COR-L47 (cell line): ENCODE measurements around the gene FEZF2.
A peak's percentile ranks its signal among the peaks of the same experiment; 100 is the strongest.

Source experiments
- DNase-seq: peaks from one replicate; lab custom pipeline; 2025; lab: John Stamatoyannopoulos, UW

FEZF2 gene

GRCh38 chr3:62373215-62373614 lies at the start of gene FEZF2:
TSS of gene FEZF2 (minus strand) at chr3:62373550. CDS start at chr3:62372868, 682 bp downstream.
- DNase-seq, result no peak

GRCh38 chr3:62421207-62421606 lies 47.9 kb upstream of the FEZF2 start:
- DNase-seq, result no peak

- no peak for DNase-seq
These were observed 42.8 kb upstream of the FEZF2 start for GRCh38 chr3:62416144-62416543.

DNA sequence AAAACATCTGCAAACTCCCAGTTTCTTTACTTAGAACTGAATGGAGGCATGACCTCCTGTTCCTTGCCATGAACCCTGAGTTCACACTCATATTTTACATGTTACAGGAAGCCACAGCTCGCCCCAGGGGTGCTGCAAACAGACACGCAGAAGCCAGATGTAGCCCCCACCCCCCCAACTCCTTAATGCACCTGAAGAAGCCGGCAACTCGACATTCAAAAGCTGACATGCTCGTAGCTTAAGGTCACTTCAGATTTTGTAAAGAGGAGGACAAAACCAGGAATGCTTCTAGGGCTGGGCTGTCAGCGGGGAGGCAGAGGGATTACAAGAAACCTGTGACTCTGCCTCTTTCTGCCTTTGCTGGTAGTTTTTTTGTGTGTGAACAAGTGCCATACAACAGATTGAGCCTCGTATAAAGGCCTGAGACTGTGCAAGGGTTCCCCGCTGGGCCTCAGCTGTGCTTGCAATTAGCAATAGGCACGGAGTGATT lies 42.0 kb upstream of the FEZF2 start:
- peak; percentile 24 for DNase-seq

- DNase-seq, result no peak
These were observed 41.4 kb upstream of the FEZF2 start for GRCh38 chr3:62414786-62415185.

- no peak for DNase-seq
These were observed 40.3 kb upstream of the FEZF2 start for GRCh38 chr3:62413687-62414086.

GRCh38 chr3:62406945-62407344 lies 33.6 kb upstream of the FEZF2 start:
- DNase-seq, result no peak

DNA sequence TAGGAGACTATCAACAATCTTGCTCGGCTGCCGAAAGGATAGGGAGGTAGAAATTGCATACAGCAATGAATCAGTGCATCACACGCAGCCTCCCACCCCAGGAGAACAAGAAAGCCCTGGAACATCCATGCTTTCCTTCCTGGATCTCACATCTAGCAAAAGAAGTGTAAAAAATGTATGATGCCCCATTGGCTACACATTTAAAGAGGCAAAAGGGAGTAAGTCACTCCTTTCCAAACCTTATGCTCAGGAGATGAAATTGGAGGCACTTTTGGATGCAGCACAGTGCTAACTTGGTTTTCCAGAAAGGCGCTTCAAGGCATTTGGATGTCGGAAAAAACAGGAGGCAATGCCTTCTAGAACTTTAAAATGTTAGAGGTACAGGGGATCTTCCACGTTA lies 32.2 kb upstream of the FEZF2 start:
- DNase-seq, result no peak

- no peak for DNase-seq
These were observed 31.8 kb upstream of the FEZF2 start for GRCh38 chr3:62405135-62405534.

DNA sequence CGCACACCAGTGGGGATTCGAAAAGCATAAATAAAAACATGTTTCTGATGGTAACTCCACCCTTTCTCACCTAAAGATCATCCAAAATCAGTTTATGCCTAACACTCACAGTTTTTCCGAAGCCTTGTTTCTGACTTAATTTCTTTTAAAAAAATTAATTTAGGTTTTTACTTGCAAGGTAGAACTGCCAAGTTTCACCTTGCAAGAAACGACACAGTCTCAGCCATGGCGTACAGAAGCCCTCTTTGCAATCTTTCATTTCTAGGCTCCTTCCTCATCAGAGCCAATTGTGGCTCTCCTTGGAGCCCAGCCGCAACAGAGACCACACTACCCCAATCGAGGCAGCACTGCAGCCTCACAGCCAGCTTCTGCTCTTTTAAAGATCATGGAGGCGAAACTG lies 31.0 kb upstream of the FEZF2 start:
- no peak for DNase-seq

DNA sequence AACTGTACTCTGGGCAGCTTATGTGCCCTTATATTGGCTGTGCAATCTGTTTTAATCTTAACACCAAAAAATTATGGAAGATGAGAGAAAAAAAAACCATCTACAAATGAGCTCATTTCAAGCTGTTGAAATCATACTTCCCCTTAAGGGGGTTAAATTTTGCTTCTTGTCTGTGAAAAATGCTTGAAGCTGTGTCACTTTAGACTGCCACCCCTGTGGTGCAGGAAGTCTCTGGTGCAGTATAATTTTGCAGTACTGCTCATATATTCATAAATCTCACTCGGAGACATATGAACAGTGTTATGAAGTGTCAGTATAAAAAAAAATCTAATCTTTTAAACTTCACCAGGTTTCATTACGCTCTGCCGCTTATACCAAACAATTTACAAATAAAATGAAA lies 30.4 kb upstream of the FEZF2 start:
- DNase-seq, result no peak

DNA sequence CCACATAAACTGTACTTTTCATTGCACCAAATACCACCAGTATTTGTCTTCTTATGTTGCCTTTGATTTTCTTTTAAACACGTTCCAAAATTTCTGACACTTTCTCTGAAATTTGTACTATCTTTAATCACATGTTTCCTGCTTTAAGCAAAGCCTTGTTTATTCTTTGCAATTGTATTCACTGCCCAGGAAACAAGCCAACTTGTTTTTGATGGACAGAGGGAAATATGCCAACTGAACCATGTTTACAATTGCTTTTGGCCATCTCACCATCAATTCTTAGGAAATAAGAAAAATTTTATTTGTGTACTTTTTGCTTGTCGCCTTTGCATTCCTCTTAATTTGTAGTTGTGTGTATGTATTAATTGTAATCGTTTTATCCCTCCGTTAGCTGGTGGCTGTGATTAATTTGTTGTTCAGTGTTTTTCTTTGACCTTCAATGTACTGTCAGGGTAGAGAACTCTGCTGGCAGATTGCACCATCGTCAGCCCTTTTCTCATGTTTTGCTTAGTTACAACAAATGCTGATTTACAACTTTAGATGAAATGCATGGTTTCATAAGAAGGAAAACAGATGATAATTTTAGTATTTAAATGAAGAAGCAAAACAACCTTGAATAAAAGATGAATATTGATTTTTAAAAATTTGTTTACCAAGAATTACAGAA lies 19.4 kb upstream of the FEZF2 start:
- DNase-seq, result no peak

DNA sequence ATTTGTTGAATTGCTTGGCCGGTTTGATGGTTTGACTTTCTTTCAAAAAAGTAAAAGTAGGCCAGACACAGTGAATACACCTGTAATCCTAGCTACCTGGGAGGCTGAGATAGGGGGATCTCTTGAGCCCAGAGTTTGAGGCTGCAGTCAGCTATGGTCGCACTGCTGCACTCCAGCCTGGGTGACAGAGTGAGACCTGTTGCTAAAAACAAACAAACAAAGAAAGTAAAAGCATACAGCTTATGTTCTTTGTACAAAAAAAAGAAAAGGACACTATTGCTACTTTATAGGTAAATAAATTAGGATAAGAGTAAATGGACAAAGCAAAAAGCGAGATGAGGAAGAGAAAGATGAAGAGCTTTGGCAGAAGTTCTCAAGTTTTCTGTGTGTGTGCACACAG lies 13.9 kb upstream of the FEZF2 start:
- DNase-seq, result no peak

DNA sequence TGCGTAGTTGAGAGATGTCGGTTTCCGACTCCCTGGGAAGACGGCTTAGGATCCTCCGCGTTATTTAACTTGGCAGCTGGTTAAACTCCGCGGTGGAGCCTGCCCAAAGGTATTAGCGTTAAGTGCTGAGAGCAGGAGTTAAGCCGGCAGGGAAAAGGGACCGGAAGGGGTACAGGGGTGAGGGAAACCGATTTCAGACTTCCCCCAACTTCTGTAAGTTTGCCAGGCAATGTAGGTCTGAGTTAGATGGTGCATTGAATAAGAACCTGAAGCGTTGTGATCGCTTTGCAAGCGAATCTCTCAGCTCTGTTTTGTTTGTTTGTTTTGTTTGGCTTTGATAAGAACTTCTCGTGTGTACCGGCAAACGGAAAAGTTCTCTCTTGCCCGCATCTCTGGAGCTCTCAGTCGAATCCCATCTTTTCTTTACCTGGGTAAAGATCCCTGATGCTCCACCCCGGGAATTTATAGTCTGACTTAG lies 6.0 kb upstream of the FEZF2 start:
- no peak for DNase-seq

DNA sequence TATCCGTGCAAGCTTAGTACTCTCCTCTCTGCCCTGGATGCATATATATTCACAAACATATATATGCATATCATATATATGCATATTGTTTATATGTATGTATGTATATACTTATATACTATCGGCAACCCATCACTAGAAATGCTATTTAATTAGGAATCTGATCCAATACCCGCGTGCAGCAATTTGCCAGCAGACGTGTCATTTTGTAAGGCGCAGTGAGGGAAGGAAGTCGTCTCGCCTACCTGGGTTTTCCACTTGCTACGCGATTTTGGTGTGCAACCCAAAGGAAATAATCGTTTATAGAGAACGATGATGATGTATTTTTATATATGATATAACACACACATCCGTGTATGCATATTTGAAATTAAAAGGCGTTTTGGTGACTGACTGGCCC lies 5.6 kb upstream of the FEZF2 start:
- DNase-seq, result no peak

- no peak for DNase-seq
These were observed 5.0 kb upstream of the FEZF2 start for GRCh38 chr3:62378311-62378789.

DNA sequence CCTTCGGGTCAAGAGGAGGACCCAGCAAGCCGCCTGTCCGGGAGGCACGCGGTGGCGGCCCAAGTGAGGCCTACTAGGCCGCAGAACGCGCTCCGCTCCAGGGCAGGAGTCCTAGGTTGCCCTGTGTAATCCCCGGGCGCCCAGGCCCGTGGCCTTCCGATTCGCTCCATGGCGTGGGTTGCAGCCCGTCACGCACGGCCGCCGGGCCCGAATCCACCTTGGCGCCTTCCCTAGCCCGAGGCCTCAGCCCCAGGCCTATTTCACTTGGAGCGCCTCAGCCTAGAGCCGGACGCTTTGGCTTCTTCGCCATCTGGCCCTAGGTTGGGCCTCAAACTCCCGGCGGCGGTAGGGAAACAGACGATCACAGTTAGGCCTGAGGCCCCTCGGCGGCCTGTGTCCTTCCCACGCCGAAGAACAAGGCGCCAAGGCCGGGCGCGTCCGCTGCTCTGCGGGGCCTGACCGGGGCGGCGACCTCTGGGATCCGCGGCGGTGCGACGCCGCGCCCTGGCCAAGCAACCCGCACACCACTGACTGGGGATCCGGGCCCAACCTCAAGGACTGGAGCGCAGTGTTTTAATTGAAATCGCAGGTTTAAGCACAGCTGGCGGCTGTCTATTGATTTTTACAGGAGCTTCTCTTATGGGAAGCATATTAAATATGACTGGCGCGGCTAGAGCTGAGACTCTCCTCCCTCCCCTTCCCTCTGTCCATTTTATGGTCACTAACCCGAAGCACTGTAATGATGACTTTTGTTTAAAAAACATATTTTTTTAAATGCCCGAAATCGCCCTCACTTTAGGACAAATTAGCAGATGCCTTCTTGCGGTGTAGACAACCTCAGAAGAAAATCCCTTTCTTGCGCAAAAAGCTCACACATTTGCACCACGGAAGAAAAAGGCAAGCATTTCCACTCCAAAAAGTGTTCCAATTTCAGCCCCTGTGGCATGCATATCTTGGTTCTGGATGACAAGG lies 3.8 kb upstream of the FEZF2 start:
- no peak for DNase-seq

DNA sequence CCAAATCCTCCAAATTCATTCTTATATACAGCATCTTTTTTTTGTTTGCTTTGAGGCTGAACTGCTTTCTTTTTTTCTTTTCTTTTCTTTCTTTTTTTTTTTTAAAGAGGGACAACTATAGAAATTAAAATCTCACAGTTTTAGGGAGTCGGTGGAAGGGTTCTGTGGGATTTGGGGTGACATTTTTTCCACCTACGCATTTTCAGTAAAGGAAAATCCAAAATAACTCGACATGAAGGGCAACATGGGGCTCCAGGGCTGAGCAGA lies 3.0 kb upstream of the FEZF2 start:
- no peak for DNase-seq

DNA sequence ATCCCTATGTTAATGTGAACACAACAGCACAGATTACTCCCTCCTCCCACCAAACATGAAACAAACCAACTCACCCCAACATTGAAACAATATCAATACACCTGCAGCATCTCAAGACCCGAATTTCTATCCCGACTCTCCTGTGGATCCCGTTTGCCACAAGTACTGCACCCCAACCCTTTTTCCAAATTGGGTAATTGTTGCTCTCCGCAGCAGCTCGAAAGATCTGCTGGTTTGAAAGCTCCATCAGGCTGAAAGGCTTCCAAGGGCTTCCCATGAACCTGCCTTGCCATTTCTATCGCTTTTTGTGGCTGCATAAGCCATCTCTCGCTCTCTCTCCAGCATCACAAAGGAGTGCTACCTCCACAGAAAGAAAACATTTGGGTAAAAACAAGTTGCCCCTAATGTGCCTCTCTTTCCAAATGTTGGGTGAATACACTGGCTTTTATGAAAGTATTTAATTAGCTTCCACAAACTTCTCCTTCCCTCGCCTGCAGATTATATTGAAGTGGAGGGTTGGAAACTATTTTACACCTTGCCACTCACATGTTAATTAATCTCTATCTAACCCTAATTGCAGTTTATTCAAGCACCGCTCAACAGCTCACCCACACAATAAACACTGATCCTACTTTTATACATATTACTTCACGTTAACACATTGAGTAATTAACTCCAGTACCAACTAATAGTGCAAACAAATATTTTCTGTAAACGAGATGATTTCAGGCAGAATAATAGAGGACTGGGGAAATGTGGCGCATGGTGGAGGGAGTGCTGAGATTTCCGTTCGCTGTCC lies 2.5 kb upstream of the FEZF2 start:
- DNase-seq, result no peak

GRCh38 chr3:62374341-62375218 lies 1.2 kb upstream of the FEZF2 start:
- no peak for DNase-seq

DNA sequence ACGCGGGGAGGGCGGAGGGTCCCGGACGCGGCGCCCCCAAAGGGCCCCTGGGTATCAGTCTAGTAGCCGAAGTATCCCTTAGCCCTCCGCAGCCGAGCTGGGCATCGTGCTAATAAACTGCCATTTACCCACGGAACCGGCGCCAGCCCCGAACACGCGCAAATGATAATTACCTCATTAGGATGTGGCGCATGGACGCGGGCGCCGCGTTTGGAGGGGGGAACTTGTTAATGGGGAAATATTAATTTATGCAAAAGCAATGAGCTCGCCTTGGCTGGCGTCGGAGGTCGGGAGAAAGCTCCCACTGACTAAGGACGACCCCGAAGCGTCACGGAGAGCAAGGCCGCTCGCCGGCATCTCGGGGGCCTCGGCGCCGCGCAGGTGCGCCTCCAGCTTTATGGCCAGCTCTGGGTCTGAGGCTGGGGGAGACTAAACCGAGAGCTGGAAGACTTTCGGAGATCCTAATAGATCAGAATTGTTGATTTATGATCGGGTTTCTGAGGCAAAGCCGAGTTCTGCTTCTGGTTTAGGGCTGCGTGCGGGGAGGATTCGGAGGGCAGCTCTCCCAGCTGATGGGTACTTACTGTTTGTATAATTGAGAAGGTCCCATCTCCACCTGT lies 474 bp upstream of the FEZF2 start:
- no peak for DNase-seq
